ENCODE results near the gene MYBPHL. TPM values are rescaled to one million over a fixed set of nuclear protein-coding genes. Genes with fewer than 3 reads are reported as not detected.

Gene MYBPHL
- total RNA-seq, 2 donors from 2014 or later, result not detected

DNA sequence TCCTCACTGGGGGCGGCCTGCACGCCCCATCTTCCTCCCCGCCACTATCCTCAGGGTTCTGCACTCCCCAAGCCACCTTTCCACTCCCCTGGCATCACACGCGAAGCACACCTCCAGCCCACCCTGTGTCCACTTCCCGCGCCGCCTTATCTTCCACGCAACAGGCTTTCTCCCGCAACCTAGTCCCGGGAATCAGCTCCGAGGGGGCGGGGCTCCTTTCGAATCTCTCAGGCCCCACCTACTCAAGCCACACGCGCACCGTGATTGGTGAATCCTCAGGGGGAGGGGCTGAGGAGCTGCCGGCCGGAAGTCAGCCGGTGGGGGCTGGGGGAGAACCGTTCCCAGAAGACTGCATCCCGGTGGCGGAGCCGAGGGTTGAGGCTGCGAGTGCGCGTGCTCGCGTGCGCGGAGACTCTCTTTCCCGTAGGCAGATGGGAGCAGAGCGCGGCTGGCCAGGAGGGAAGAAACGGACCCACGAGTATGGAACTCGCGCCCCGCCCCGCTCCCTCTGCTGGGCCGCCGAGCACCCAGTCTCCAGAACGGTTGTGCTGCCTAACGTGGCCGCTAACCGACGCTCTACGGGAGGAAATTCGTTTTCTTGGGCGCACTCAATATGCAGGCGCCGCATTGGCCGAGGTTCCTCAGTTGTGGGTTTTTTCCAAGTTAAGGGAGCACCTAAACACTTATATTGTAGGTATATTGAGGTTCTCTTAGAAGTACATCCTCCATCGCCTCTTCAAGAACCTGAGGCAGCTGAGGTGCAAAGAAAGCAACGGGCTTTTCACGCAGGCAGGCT, 23.7 kb downstream of the MYBPHL start, which contains the start of gene PSRC1:
Gene PSRC1 (minus strand): TSS at position 194 of the 796 bp plus-strand sequence.
- Histone ChIP-seq H3K9me3 (no peaks in the 10 kb centered on the region), H3K4me1 (peaks cover 11% of the 10 kb centered on the region), H3K4me3 (peak within 1 kb of the TSS; percentile 57), H3K9ac (ENCODE audit: low read depth in 2 of 2, low read length in 2 of 2) (peak within 1 kb of the TSS; percentile 78 to 88), H3K36me3 (no peaks in the 10 kb centered on the region), H3K27me3 (no peaks in the 10 kb centered on the region), H3K27ac (peak within 1 kb of the TSS; percentile 93)
- TF ChIP-seq CTCF (IDR thresholded peaks at IDR 0.05), result peak; percentile 33
- DNase-seq, result peak; percentile 99
- intact Hi-C loops (cut with DNase I), result loop anchor here (5.0 kb wide), 1 partner anchor 114 kb away; the partner anchor contains the start of gene SORT1

- Histone ChIP-seq H3K27ac (peak overlapping the region; percentile 93), H3K27me3 (no peaks in the 10 kb centered on the region), H3K9me3 (no peaks in the 10 kb centered on the region), H3K36me3 (no peaks in the 10 kb centered on the region), H3K9ac (ENCODE audit: low read depth in 2 of 2, low read length in 2 of 2) (peak overlapping the region; percentile 62 to 88), H3K4me3 (peak overlapping the region; percentile 57), H3K4me1 (peaks cover 12% of the 10 kb centered on the region)
- intact Hi-C loops (cut with DNase I), result loop anchor here (5.0 kb wide), 1 partner anchor 115 kb away; the partner anchor contains the start of gene SORT1
- DNase-seq, result peak; percentile 36
- no peak for TF ChIP-seq CTCF (IDR thresholded peaks at IDR 0.05)
Measured at GRCh38 chr1:109282497-109282951, 24.3 kb downstream of the MYBPHL start.

- no peak for DNase-seq
- Histone ChIP-seq H3K27ac (no peak overlapping the region), H3K4me1 (peaks cover 17% of the 10 kb centered on the region), H3K27me3 (no peaks in the 10 kb centered on the region), H3K36me3 (no peaks in the 10 kb centered on the region), H3K9me3 (no peaks in the 10 kb centered on the region), H3K9ac (ENCODE audit: low read depth in 2 of 2, low read length in 2 of 2) (peak overlapping the region in 1 of 2 donors; percentile 88), H3K4me3 (peak overlapping the region; percentile 57)
- intact Hi-C loops (cut with DNase I), result loop anchor here (5.0 kb wide), 1 partner anchor 115 kb away; the partner anchor contains the start of gene SORT1
- TF ChIP-seq CTCF (IDR thresholded peaks at IDR 0.05), result no peak
Measured at GRCh38 chr1:109281680-109282496, 24.9 kb downstream of the MYBPHL start.

GRCh38 chr1:109280862-109281261, 25.9 kb downstream of the MYBPHL start:
- Histone ChIP-seq H3K9me3 (no peaks in the 10 kb centered on the region), H3K36me3 (no peaks in the 10 kb centered on the region), H3K9ac (ENCODE audit: low read depth in 2 of 2, low read length in 2 of 2) (no peak overlapping the region), H3K27ac (no peak overlapping the region), H3K4me3 (no peak overlapping the region), H3K4me1 (peaks cover 17% of the 10 kb centered on the region), H3K27me3 (no peaks in the 10 kb centered on the region)
- intact Hi-C loops (cut with DNase I), result loop anchor here (5.0 kb wide), 1 partner anchor 116 kb away; the partner anchor contains the start of gene SORT1
- no peak for TF ChIP-seq CTCF (IDR thresholded peaks at IDR 0.05)
- DNase-seq, result no peak

DNA sequence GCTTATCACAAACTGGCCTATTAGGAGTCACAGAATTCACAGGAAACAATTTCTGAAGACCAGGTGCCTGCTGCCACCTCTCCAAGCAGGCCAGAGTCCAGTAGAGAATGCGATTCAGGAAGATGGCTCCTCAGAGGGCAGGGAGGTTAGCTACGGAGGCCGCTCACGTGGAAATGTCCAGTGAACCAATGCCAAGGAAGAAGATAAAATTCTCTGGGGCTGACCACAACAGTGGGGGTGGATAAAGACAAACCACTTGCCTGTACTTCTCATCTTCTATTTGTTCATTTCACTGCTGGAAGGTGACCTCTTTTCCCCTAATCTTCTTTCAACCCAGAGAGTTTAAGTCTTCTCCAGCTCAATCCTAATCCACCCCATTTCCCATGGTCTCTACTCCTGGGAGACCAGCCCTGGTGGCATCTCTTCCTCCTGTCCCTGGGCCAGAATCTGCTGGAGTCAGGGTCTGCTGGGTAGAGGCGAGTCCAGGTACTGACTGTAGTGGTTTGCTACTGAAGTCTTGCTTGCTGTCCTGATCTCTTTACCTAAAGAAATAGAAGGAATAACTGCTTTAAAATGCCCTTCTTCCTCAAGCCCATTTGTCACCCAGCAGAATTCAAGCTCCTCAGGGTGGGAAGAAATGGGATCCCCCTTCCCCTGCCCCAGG, 27.1 kb downstream of the MYBPHL start:
- TF ChIP-seq CTCF (IDR thresholded peaks at IDR 0.05), result no peak
- Histone ChIP-seq H3K27ac (no peak overlapping the region), H3K36me3 (no peaks in the 10 kb centered on the region), H3K9ac (ENCODE audit: low read depth in 2 of 2, low read length in 2 of 2) (no peak overlapping the region), H3K9me3 (no peaks in the 10 kb centered on the region), H3K27me3 (no peaks in the 10 kb centered on the region), H3K4me1 (peaks cover 21% of the 10 kb centered on the region), H3K4me3 (no peak overlapping the region)
- DNase-seq, result no peak
- intact Hi-C loops (cut with DNase I), result loop anchor here (5.0 kb wide), 1 partner anchor 118 kb away; the partner anchor contains the start of gene SORT1

Measured in colonic mucosa (tissue), 4 donors.